NCI-H1105 treated with DMSO at 0.1 percent for 48 hours (cell line): Measurements from ENCODE around the gene VWA7.
A peak's percentile ranks its signal among the peaks of the same experiment; 100 is the strongest.
"Not testable (repeated sequence)": the region's sequence is repeated elsewhere in the genome, so short reads cannot be mapped to it uniquely, and the experiment has no call there.

Experiments
- DNase-seq: peaks from one replicate; lab custom pipeline; 2025; lab: John Stamatoyannopoulos, UW

VWA7 gene

GRCh38 chr6:31801031-31801927, 24.2 kb upstream of the VWA7 start:
- not testable (repeated sequence) for DNase-seq

GRCh38 chr6:31799781-31800180, 22.7 kb upstream of the VWA7 start:
- DNase-seq: no peak

DNA sequence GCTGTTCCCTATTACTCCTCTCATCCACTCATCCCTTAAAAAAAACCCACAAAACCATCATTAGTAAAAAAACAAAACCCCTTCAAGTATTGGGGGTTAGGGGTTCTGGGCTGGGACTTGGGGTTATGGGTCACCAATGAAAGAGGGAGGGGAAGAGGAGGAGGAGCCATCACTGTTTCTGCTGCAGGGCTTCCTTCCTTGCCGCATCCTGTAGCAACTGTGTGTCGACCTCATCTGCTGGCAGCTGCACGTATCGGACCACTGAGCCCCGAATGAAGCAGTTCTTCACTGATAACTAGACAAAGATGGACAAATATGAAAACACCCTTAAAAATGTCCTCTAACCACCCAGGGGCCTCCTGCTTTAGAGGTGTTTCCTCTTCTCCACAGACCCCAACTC, 20.5 kb upstream of the VWA7 start:
- DNase-seq: no peak

GRCh38 chr6:31796993-31797385, 19.9 kb upstream of the VWA7 start:
- no peak for DNase-seq

DNA sequence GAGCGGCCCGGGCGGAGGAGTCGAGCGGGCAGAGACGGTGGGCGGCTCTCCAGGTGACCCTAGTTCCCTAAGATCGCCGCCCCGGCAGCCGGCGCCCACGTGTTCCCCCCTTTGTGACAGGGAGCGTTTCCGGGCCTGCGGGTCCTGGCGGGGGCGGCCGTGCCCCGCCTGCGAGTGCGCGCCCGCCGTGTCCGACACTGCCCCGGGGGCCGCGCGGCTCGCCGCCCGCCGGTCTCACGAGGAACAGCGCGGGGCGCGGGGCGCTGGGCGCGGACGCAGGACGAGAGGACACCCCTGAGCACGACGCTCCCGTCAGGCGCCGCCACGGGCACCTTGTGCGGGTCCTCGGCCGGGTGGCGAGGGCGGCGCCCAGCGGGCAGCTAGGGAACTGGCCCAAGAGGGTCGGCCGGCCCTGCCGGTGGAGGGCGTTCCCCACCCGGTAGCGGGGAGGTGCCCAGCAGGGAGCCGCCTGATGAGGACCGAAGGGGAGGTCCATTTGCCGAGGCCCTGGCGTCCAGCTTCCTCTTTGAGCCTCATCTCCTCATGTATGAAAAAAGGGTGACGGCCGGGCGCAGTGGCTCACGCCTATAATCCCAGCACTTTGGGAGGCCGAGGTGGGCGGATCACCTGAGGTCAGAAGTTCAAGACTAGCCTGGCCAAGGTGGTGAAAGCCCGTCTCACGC, 18.6 kb upstream of the VWA7 start, which contains the start of gene VARS1:
Gene VARS1, minus strand, starts transcription at position 137 of the 683 bp plus-strand sequence. CDS start 535 bp downstream, outside the sequence.
- DNase-seq: peak; percentile 82

DNA sequence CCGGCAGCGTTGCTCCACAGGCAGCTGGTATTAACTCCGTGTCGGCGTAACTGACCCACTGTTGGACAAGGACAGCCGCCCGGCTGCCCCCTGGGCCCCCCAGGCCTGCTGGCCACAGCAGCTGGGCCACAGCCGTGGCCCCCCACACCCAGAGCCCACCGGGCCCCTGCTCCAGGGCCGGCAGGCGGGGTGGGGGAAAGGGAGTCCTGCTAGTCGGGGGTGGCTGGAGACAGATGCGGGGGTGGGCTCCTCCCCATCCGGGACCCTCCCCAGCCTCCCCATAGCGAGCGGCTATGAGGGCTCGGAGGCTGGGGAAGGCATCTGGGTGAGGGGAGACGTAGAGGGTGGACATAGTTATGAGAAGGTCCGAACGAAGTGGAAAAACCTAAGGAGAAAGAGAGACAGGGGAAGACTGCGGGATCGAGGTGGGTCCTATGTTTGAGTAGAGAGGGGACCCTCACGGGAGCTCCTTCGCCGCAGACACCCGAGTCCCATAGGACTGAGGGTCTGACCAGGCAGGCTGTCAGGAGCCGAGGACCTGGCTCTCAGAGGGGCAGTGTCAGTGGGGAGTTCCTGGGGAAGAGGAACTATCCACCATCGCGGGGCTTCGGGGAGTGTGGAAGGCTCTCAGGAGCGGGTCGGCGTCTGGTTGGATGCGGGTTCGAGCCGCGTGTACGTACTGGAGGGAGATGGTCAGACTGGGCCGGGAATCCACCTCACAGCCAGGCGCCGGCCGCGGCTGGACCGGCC, 17.9 kb upstream of the VWA7 start:
- DNase-seq: no peak

DNA sequence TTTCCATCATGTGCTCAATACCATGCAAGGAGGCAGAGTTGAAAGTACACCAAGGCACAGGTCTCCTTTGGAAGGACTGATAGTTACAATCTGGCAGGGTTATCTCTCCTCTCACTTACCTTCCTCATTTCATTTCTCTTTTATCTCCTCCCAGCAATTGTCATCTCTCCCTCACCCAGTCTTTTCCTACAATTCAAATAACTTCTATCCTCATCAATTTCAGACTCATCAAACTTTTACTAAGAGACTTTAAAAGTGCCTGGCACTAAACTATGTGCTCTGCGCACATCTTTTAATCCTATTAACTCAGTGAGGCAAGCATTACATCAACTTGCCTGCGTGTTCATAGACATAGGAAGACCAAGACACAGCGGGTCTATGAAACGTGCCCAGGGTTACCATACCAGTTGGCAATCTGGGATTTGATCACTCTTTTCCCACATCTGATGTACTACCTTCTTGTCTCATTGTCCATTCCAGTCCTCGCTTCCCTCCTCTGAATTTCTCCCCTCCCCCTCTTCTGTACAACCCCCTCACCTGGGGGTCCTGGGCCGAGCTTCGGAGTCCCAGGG, 17.3 kb upstream of the VWA7 start:
- no peak for DNase-seq

DNA sequence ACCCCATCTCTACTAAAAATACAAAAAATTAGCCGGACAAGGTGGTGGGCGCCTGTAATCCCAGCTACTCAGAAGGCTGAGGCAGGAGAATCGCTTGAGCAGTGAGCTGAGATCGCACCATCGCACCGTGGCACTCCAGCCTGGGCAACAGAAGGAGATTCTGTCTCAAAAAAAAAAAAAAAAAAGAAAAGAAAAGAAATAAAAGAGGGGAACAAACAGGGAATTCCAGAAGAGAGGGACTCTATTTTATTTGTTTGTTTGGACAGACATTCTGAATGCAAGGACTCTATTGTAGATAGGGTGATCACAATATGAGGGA, 16.8 kb upstream of the VWA7 start:
- DNase-seq: not testable (repeated sequence)

GRCh38 chr6:31792761-31793171, 15.6 kb upstream of the VWA7 start:
- no peak for DNase-seq

GRCh38 chr6:31792090-31792374, 14.9 kb upstream of the VWA7 start:
- DNase-seq: no peak

DNA sequence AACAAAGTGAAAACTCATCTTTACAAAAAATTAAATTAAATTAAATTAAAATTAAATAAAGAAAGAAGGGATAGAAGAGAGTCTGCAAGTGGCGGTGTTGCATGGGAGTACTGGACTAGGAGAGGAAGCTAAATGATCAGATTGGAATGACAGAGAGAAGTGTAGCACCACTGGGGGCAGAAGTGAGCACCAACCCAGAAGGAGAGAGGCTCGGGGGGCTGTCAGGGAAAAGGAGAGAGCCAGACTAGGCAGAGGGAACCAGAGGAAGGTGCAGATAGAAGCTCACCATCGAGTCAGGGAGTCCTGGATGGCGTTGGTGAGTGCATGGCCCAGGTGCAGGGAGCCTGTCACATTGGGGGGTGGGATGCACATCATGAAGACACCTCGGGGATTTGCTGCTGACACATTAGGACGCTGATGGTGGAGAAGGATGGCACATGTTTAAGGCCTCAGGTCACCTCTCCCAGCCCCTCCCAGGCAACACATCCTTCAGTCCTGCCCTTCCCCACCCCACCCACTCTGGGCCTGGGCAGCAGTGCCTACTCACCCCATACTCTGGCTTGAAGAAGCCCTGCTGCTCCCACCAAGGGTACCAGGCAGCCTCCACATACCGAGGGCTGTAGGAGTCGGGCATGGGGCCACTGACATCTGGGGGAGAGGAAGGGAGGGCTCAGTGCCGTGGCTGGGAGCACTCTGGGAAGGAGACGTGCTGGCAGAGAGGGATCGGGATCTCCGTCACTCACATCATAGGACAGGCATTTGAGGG, 14.4 kb upstream of the VWA7 start:
- peak; percentile 36 for DNase-seq

DNA sequence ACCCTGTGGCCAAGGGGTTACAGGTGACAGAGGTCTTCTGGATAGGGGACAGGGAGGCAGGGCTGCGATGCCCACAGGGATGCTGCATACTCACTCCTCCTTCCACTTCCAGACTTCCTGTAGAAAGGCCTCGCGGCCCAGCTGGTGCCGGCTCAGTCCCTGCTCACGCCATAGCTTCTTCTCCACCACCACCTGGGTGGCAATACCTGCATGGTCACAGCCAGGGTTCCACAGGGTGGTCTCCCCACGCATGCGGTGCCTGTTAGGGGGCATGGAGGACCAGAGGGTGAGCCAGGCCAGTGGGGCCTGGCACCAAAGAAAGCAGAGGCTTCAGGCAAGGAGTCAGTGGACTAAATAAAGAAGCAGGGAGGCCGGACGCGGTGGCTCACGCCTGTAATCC, 8.3 kb upstream of the VWA7 start:
- DNase-seq: no peak

GRCh38 chr6:31784098-31784925, 7.2 kb upstream of the VWA7 start:
- no peak for DNase-seq

- no peak for DNase-seq
These were observed 5.2 kb upstream of the VWA7 start for GRCh38 chr6:31782126-31782855.

DNA sequence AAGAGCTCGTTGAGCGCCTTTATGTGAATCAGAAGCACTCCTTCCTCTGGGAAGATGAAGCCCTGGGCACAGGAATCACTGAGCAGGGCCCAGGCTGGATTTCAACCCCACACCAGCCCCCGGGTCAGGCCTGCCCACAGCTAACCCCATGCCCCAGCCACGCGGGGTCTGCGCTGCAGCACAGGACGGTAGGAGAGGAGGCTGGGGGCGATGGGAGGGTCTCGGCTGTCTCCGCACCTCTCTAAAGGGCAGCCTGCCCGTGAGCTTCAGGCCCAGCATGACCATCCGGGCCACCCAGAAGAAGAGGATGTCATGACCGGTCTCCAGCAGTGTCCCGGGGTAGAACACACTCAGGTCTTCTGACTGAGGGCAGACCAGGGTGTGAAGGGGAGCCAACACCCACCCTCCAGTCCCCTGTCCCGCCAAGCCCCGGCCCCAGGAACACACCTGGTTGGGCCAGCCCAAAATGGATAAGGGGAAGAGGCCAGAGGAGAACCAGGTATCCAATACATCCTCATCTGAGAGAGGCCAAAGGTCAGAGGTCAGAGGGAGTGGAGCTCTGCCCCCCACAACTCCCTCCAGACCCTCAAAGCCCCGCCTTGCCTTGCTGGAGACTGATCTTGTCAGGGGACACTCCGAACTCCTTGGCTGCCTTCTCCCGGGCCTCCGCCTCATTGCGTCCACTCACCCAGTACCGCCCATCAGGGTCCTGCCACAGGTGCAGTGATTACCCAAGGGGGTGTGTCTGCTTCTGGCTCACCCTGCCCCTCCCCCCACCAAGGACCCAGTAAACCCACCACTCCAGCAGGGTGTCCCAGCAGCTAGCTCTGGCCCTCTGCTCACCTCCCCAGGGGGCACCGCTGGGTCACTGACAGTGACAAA, 4.4 kb upstream of the VWA7 start:
- no peak for DNase-seq

- no peak for DNase-seq
These were observed 3.5 kb upstream of the VWA7 start for GRCh38 chr6:31780507-31781243.

GRCh38 chr6:31779908-31780307, 2.8 kb upstream of the VWA7 start:
- no peak for DNase-seq
